NCI-H2227 (cell line): ENCODE measurements around the gene AMZ1.
"Not testable (repeated sequence)": the region's sequence is repeated elsewhere in the genome, so short reads cannot be mapped to it uniquely, and the experiment has no call there.

Experiments
- DNase-seq: peaks from one replicate; lab custom pipeline; 2025; ENCODE audit not compliant: unreplicated experiment; lab: John Stamatoyannopoulos, UW

The AMZ1 gene

DNA sequence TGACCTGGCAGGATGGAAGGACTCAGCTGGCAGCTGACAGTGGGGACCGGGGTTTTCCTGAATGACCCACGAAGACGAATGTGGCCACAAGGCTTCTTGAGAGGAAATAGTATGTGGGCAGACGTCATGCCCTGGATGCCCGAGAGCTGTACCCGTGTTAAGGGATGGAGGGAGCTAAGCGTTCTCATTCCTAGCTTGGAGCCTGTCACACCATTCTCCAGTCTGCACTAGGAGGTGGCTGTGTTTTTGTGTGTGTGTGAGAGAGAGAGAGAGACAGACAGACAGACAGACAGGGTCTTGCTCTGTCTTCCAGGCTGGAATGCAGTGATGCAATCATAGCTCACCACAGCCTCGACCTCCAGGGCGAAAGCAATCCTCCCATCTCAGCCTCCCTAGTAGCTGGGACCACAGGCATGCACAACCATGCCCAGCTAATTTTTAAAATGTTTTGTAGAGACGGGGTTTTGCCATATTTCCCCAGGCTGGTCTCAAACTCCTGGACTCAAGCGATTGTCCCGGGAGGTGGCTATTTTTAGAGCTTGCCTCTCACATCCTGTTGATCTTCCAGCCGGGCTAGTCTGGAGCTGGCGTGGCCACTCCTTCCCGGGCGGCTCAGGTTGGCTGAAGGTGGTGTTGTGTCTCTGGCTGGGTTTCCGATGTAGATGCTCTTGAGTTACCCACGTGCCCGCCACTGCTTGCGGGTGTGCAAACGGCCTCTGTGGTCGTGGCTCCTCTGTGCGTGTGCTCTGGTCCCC is 2.1 kb downstream of the AMZ1 start:
- DNase-seq = no peak

DNA sequence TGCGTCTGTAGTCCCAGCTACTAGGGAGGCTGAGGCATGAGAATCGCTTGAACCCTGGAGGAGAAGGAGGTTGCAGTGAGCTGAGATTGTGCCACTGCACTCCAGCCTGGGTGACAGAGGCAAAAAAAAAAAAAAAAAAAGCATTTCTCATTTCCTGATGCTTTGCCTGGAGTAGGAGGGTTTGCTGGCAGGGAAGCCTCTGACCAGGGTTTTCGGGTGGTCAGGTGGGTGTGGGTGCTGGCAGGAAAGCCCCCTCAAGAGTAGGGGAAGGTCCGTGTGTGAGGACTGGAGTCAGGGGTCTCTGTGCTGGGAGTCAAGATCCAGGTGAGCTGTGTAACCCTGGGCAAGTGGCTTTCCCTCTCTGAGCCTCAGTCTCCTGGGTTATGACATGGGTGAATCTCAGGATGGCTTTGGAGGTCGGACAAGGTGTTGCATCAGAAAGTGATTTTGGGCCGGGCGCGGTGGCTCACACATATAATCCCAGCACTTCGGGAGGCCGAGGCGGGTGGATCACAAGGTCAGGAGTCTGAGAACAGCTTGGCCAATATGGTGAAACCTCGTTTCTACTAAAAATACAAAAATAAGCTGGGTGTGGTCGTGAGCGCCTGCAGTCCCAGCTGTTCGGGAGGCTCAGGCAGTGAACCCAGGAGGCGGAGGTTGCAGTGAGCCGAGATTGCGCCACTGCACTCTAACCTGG is 3.2 kb downstream of the AMZ1 start:
- no peak for DNase-seq

DNA sequence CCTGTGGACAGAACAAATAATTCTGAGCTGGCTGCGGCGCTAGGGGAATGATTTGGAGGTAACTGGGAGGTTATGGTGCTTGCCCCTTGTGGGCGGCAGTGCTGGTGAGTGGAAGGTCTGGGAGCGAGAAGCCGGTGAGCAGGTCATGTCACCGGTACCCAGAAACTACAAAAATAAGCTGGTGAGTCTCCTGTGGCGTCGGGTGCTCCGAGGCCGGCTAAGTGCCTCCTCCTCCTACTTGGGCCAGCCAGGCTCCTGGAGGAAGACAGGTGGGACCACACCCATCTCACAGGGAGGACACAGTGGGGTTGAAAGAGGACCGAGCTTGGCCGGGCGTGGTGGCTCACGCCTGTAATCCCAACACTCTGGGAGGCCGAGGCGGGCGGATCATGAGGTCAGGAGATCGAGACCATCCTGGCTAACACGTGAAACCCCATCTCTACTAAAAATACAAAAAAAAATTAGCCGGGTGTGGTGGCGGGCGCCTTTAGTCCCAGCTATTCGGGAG is 4.0 kb downstream of the AMZ1 start:
- not testable (repeated sequence) for DNase-seq

DNA sequence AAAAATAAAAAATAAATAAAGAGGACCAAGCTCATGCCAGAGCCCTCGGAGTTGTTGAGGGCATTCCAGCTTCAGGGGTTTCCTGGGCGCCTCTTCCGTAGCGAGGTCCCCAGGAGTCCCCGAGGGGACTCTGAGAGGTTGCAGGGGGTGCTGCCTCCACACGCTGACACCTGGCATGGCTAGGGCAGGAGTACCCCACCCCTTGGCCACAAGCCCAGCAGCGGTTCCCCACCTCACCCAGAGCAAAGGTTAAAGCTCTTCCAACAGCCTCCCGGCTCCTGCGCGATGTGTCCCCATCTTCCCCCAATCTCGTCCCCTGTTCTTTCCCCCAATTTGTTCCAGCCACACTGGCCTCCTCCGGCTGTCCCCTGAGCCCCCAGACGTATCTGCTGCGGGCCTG is 4.5 kb downstream of the AMZ1 start:
- no peak for DNase-seq

DNA sequence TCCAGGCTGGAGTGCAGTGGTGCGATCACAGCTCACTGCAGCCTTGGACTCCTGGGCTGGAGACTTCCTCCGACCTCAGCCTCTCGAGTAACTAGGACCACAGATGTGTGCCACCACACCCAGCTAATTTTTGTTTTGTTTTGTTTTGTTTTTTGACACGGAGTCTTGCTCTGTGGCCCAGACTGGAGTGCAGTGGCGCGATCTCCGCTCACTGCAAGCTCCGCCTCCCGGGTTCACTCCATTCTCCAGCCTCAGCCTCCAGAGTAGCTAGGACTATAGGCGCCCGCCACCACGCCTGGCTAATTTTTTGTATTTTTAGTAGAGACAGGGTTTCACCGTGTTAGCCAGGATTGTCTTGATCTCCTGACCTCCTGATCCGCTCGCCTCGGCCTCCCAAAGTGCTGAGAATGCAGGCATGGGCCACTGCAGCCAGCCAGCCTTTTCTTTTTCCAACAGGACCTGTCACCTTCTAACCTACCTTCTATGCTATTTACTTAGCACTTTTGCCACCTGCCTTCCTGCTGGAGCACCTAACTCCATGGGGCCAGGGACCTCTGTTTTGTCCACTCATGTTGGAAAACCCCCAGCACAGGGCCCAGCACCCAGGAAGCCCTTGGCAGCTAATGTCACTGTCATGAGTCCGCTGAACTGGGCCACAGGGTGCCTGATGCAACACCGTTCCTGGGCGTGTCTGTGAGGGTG is 5.6 kb downstream of the AMZ1 start:
- not testable (repeated sequence) for DNase-seq

DNA sequence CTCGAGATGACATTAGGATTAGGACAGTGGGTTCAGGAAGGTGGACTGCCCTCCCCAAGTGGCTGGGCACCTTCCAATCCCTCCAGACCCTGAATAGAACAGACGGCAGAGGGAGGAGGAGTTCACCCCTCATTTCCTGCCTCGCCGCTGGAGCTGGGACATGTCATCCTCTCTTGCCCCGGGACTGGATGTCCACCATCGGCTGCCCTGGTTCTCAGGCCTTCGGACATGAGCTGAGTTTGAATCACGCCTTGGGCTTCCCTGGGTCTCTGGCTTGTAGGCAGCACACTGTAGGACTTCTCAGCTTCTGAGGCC is 6.1 kb downstream of the AMZ1 start:
- DNase-seq = not testable (repeated sequence)

DNA sequence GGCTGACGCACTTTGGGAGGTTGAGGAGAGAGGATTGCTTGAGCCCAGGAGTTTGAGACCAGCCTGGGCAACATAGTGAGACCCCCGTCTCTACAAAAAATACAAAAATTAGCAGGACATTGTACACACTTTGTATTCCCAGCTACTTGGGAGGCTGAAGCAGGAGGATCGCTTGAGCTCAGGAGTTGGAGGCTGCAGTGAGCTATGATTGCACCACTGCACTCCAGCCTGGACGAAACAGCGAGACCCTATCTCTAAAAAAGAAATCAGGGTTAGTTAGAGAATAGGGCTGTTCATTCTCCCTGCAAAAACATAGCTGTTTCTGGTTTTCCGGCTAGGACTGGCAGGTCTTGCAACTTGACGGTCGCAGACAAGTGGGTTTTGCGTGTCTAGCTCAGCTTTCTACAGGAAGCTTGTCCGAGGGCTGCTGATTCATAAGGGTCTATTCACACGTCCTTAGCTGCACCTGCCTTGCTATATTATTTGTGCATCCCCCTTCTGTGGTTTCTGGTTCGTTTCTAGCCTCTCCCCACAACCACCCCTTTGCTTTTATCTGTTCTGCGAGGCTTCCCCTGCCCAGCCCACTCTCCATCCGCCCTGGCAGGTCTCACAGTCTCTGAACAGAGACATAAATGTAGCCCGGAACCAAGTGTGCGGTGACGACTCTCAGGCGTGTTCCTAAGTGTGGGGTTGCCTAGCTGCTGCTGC is 10.7 kb downstream of the AMZ1 start:
- no peak for DNase-seq

DNA sequence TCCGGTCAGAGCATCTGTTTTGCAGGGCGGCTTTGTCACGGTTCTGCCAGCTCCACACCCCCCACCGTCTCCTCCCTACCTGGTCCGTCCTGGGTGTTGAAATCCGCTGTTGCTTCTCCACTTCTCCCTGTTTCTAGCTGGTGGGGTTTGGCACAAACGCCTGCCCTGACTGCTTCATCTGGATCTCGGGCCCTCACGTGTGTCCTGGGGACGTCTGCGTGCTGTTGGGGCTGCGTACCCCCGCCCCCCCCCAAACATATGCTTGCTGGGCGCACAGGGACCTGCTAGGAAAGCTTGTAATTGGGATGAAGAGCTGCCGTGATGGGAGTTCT is 11.3 kb downstream of the AMZ1 start:
- DNase-seq = no peak

DNA sequence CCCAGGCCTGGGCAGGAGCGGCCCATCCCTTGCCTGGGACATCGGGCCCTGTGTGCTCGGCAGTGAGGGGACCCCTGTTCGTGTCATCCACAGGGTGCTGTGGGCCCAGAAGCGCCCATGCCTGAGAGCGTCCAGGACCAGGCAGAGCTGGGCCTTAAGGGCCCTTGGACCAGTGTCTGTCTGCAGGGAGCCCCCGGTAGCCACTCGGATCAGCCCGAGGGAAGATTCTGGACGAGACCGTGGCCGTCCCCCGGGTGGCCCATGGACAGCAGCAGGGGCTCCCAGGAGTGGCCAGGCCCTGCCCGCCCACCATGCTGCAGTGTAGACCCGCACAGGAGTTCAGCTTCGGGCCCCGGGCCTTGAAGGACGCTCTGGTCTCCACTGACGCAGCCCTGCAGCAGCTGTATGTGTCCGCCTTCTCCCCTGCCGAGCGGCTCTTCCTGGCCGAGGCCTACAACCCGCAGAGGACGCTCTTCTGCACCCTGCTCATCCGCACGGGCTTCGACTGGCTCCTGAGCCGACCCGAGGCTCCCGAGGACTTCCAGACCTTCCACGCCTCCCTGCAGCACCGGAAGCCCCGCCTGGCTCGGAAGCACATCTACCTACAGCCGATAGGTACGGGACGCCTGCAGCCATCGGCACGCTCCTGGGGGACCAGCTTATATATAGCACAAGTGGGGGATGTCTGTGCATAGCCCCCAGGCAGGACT is 12.3 kb downstream of the AMZ1 start:
- no peak for DNase-seq

DNA sequence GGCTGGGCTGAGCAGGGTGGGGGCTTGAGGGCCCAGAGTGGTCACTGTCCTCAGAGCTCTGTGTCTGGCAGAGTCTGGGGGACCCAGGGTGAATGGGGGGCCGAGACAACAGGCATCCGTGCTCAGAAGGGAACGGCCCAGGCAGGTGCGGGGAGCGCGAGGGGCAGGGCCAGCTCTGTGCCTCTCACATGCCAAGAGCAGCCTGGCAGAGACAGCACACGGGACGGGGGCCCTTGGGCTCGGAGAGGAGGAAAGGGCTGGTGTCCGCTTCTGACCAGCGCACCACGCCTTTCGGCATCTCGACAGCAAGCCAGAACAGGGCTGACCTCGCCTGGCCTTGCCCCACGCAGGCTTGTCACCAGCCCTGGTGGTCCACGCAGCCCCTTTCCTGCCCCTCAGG is 13.4 kb downstream of the AMZ1 start:
- no peak for DNase-seq

DNA sequence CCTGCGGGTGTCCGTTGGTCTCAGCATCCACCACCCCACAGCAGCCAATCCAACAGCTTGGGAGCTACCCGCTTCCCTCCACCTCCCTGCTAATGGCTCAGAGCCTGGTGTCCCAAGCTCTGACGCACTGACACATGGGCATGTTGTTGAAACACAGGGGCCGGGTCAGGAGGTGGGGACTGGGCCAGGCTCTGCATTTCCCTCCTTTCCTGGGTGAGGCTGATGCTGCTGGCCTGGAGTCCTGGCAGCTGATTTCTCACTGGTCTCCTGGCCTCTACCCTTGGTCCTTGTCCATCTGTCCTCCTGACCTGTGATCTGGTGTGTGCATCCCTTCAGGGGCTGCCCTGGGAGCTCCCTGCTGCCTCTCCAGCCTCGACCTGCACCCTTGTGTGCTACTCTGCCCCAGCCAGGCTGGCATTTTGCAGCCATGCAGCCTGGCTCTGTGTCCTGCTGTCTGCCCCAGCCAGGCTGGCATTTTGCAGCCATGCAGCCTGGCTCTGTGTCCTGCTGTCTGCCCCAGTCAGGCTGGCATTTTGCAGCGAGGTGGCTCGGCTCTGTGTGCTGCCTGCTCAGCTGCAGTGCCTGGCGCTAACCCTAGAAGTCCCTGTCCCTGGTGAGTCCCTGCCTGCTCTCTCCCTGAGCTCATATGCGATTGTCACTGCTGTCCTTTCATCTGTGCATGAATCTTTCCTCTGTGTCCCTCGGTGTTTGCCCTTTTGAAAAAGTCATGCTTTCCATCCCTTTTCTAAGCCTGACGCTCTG is 14.0 kb downstream of the AMZ1 start:
- no peak for DNase-seq

DNA sequence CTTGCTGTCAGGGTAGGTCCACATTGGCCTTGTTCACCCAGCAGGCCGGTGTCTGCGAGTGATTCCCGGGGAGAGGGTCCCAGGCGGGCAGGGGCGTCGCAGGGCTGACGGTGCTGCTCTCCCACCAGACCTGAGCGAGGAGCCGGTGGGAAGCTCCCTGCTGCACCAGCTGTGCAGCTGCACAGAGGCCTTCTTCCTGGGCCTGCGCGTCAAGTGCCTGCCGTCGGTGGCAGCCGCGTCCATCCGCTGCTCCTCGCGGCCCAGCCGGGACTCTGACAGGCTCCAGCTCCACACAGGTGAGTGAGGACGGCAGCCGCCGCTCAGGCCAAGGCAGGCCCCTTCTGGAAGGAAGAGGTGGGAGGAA is 14.6 kb downstream of the AMZ1 start:
- DNase-seq = no peak

DNA sequence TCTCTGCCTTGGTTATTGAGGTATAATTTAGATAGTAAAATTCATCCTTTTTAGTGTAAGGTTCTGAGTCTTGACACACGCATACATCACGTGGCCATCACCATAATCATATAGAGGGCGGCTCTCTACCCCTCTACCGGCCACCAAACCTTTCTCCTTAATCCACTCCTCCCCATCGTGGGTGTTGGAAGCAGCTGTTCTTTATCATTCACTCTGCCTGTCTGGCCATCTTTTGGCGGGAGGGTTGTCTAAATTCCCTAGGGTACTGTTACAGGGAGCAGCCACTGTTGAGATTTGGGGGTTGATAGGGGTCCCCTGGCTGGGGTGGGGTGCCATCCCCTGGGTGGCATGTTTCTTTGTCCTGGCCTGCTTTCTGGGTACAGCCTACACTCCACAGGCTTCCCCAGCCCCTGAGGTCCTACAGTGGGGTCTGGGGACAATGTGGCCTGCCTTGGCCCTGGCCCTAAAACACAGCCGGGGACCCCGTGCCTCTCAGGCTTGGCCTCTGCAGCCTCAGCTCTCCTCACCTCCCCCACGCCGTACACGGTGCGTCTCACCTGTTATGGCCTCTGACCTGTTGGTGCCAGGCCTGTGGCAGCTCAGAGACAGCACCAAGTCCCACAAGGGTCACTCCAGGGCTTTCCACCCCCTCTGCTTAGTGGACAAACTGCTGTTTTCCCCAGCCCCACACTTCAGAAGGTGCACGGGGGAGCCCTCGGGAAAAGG is 17.5 kb downstream of the AMZ1 start:
- no peak for DNase-seq

DNA sequence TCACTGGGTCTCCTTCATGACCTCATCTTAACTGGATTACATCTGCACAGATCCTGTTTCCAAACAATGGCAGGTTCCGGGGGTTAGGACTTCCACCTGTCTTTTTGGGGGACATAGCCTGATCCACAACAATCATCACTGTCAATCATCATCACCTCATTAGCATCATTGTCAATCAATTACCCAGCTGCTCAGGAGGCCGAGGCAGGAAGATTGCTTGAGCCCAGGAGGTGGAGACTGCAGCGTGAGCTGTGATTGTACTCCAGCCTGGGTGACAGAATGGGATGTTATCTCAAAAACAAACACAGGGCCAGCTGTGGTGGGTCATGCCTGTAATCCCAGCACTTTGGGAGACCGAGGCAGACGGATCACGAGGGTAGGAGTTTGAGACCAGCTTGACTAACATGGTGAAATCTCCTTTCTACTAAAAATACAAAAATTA is 18.7 kb downstream of the AMZ1 start:
- no peak for DNase-seq

DNA sequence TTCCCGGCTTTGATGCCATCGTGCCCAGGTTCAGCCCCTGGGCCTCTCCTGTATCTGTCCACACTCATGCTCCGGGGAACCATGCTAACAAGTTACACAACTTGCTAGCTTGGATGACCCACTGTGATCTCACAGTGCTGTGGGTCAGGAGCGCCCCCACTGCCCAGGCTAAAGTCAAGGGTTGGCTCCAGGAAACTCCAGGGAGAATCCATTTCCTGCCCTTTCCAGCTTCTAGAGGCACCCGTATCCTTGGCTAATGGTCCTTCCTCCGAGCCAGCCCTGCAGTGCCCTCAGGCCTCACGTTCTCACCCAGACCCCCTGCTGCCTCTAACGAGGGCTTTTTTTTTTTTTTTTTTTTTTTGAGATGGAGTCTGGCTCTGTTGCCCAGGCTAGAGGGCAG is 19.5 kb downstream of the AMZ1 start:
- no peak for DNase-seq

DNA sequence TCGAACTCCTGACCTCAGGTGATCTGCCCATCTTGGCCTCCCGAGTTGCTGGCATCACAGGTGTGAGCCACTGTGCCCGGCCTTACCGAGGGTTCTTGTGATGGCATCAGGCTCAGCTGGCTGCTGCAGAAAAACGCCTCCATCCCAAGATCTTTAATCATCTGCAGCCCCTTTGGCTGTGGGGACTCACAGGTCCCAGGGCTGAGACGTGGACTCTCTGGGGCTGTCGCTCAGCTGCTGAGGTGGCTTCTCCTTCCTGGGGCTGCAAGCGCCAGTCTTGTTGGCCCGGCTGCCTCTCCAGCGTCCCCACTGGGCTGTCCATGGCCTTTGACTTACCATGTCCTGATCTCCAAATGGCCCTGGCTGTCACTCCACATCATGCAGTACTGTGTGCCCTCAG is 20.0 kb downstream of the AMZ1 start:
- DNase-seq = no peak

DNA sequence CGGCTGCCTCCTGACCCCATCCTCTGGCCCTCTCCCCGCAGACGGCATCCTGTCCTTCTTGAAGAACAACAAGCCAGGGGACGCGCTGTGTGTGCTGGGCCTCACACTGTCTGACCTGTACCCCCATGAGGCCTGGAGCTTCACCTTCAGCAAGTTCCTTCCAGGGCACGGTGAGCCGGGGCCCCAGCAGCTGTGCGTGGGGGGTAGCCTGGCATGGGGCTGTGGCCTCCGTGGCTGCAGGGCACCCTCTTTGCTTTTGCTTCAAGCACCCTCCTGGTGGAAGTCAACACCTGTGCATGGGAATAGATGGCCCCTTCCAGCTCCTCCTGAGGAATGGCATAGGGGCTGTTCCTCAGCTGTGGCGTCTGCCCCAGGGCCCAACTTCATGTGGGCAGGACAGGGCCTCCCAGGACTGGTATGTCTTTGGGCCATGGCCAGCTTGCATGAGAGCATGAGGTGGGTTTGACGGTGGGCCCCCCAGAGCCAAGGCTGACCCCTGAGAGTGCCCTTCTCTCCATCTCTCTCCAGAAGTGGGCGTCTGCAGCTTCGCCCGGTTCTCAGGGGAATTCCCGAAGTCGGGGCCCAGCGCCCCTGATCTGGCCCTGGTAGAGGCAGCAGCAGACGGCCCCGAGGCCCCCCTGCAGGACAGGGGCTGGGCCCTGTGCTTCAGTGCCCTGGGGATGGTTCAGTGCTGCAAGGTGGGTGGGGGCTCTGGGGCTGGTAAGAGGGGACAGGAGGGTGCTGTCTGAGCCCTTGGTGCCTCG is 20.7 kb downstream of the AMZ1 start:
- DNase-seq = no peak

DNA sequence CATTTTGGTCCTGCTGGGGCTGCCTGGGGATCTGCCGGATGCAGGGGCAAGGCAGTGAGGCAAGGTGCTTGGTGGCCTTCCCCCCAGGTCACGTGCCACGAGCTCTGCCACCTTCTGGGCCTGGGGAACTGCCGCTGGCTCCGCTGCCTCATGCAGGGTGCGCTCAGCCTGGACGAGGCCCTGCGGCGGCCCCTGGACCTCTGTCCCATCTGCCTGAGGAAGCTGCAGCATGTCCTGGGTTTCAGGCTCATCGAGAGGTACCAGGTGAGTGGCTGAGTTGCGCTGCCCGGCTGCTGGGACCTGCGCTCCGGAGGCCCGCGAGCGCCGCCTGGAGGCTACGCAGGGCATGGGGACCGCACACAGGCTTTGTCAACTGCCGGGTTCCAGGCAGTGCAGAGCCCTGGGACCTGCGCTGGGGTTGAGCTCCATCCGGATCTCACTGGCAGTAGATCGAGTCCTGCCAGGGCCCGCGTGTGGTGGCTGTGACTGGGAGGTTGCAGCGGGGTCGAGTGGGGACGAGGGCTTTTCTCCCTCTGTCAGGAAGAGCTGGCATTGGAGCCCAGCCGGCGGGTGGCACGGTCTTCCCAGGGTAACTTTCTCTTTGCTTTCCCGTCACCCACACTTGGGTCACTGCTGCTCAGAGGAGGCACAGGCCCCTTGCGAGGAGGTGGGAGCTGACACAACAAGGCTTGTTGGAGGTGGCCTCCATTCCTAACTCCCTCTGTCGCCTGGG is 21.7 kb downstream of the AMZ1 start:
- no peak for DNase-seq
